Measurements from ENCODE around the gene FANCE. TPM values are rescaled to one million over a fixed set of nuclear protein-coding genes. Genes with fewer than 3 reads are reported as not detected.

The FANCE gene
- polyA plus RNA-seq, 1 donor from 2014 or later: 7.1 TPM

GRCh38 chr6:35445691-35446090, 6.4 kb upstream of the FANCE start:
- no peaks in the 10 kb centered on the region for H4K20me1 ChIP-seq (ENCODE audit: insufficient read depth)
- H3K27ac ChIP-seq (ENCODE audit: low read length): no peak overlapping the region
- no peak overlapping the region for H3K4me3 ChIP-seq (ENCODE audit: low read length)
- H3K36me3 ChIP-seq (ENCODE audit: insufficient read depth, low read length): no peaks in the 10 kb centered on the region
- no peak overlapping the region for H2AFZ ChIP-seq (ENCODE audit: low read depth, low read length)
- H3K79me2 ChIP-seq (replicated peaks; ENCODE audit: insufficient read depth, low read length): no peaks in the 10 kb centered on the region
- no peaks in the 10 kb centered on the region for H3K27me3 ChIP-seq (ENCODE audit: insufficient read depth, low read depth, low read length)
- H3F3A ChIP-seq (ENCODE audit: insufficient read depth, low read length, poor library complexity, severe bottlenecking): no peaks in the 10 kb centered on the region
- no peaks in the 10 kb centered on the region for H3K9me2 ChIP-seq (ENCODE audit: insufficient read depth, low read length)
- no peak overlapping the region for H3K4me2 ChIP-seq (ENCODE audit: low read length)
- H3K9ac ChIP-seq (ENCODE audit: low read length): no peak overlapping the region
- H3K9me3 ChIP-seq (ENCODE audit: low read length): no peaks in the 10 kb centered on the region
- TF ChIP-seq REST (IDR thresholded peaks at IDR 0.05; ENCODE audit: borderline replicate concordance) (no peak), EZH2 (IDR thresholded peaks at IDR 0.05; ENCODE audit: borderline replicate concordance, insufficient read depth, low read length, poor library complexity, severe bottlenecking) (no peak), POLR2AphosphoS5 (IDR thresholded peaks at IDR 0.05) (no peak), TAF1 (IDR thresholded peaks at IDR 0.05; ENCODE audit: low read depth) (no peak), SMC3 (conservative IDR thresholded peaks at IDR 0.05; ENCODE audit: poor library complexity) (no peak), EP300 (conservative IDR thresholded peaks at IDR 0.05; ENCODE audit: poor library complexity, severe bottlenecking) (no peak), CTCF (IDR thresholded peaks at IDR 0.05; ENCODE audit: poor library complexity, severe bottlenecking) (no peak), MXI1 (conservative IDR thresholded peaks at IDR 0.05; ENCODE audit: poor library complexity, severe bottlenecking) (no peak)

- no peaks in the 10 kb centered on the region for H3K36me3 ChIP-seq (ENCODE audit: insufficient read depth, low read length)
- no peaks in the 10 kb centered on the region for H3K9me2 ChIP-seq (ENCODE audit: insufficient read depth, low read length)
- no peak overlapping the region for H3K4me3 ChIP-seq (ENCODE audit: low read length)
- H3K9me3 ChIP-seq (ENCODE audit: low read length): no peaks in the 10 kb centered on the region
- H3K27ac ChIP-seq (ENCODE audit: low read length): no peak overlapping the region
- no peak overlapping the region for H2AFZ ChIP-seq (ENCODE audit: low read depth, low read length)
- no peaks in the 10 kb centered on the region for H3F3A ChIP-seq (ENCODE audit: insufficient read depth, low read length, poor library complexity, severe bottlenecking)
- no peaks in the 10 kb centered on the region for H4K20me1 ChIP-seq (ENCODE audit: insufficient read depth)
- TF ChIP-seq RAD21 (conservative IDR thresholded peaks at IDR 0.05) (no peak), TAF1 (IDR thresholded peaks at IDR 0.05; ENCODE audit: low read depth) (no peak), SMC3 (conservative IDR thresholded peaks at IDR 0.05; ENCODE audit: poor library complexity) (no peak), EP300 (conservative IDR thresholded peaks at IDR 0.05; ENCODE audit: poor library complexity, severe bottlenecking) (no peak), EZH2 (IDR thresholded peaks at IDR 0.05; ENCODE audit: borderline replicate concordance, insufficient read depth, low read length, poor library complexity, severe bottlenecking) (no peak), REST (IDR thresholded peaks at IDR 0.05; ENCODE audit: borderline replicate concordance) (no peak), POLR2AphosphoS5 (IDR thresholded peaks at IDR 0.05) (no peak), MXI1 (conservative IDR thresholded peaks at IDR 0.05; ENCODE audit: poor library complexity, severe bottlenecking) (no peak), CTCF (IDR thresholded peaks at IDR 0.05; ENCODE audit: poor library complexity, severe bottlenecking) (no peak)
- no peak overlapping the region for H3K4me2 ChIP-seq (ENCODE audit: low read length)
- H3K79me2 ChIP-seq (replicated peaks; ENCODE audit: insufficient read depth, low read length): no peaks in the 10 kb centered on the region
- no peaks in the 10 kb centered on the region for H3K27me3 ChIP-seq (ENCODE audit: insufficient read depth, low read depth, low read length)
- H3K9ac ChIP-seq (ENCODE audit: low read length): no peak overlapping the region
Measured at GRCh38 chr6:35448191-35448590, 3.9 kb upstream of the FANCE start.
